ENCODE data around the gene SEC31B. TPM values are rescaled to one million over a fixed set of nuclear protein-coding genes. Genes with fewer than 3 reads are reported as not detected.

The SEC31B gene
- 0.65 and 2.0 TPM in 2 replicates for total RNA-seq

GRCh38 chr10:100519311-100520051 lies at the start of gene SEC31B:
TSS of gene SEC31B (minus strand) at chr10:100519861. CDS start at chr10:100516952, 2,909 bp downstream.
- peak; percentile 18 to 59 for DNase-seq (ENCODE audit: low read depth in 2 of 2)

- no peak for DNase-seq (ENCODE audit: low read depth in 2 of 2)
These were observed 49.3 kb upstream of the SEC31B start for GRCh38 chr10:100568912-100569311.

- no peak for DNase-seq (ENCODE audit: low read depth in 2 of 2)
These were observed 48.2 kb upstream of the SEC31B start for GRCh38 chr10:100567826-100568225.

GRCh38 chr10:100567249-100567648 lies 47.6 kb upstream of the SEC31B start:
- no peak for DNase-seq (ENCODE audit: low read depth in 2 of 2)

GRCh38 chr10:100566561-100566960 lies 46.9 kb upstream of the SEC31B start:
- no peak for DNase-seq (ENCODE audit: low read depth in 2 of 2)

- no peak for DNase-seq (ENCODE audit: low read depth in 2 of 2)
These were observed 45.7 kb upstream of the SEC31B start for GRCh38 chr10:100565206-100565985.

GRCh38 chr10:100562008-100562672 lies 42.5 kb upstream of the SEC31B start:
- peak; percentile 67 to 70 for DNase-seq (ENCODE audit: low read depth in 2 of 2)

- no peak for DNase-seq (ENCODE audit: low read depth in 2 of 2)
These were observed 41.3 kb upstream of the SEC31B start for GRCh38 chr10:100561005-100561404.

GRCh38 chr10:100560248-100560647 lies 40.6 kb upstream of the SEC31B start:
- DNase-seq (ENCODE audit: low read depth in 2 of 2): no peak

GRCh38 chr10:100554902-100555301 lies 35.2 kb upstream of the SEC31B start:
- no peak for DNase-seq (ENCODE audit: low read depth in 2 of 2)

- DNase-seq (ENCODE audit: low read depth in 2 of 2): no peak
These were observed 34.3 kb upstream of the SEC31B start for GRCh38 chr10:100553929-100554328.

- no peak for DNase-seq (ENCODE audit: low read depth in 2 of 2)
These were observed 32.1 kb upstream of the SEC31B start for GRCh38 chr10:100551738-100552137.

GRCh38 chr10:100551196-100551595 lies 31.5 kb upstream of the SEC31B start:
- no peak for DNase-seq (ENCODE audit: low read depth in 2 of 2)

GRCh38 chr10:100544950-100545349 lies 25.3 kb upstream of the SEC31B start:
- no peak for DNase-seq (ENCODE audit: low read depth in 2 of 2)

- DNase-seq (ENCODE audit: low read depth in 2 of 2): no peak
These were observed 17.8 kb upstream of the SEC31B start for GRCh38 chr10:100537475-100537874.

GRCh38 chr10:100535715-100536353 lies 16.2 kb upstream of the SEC31B start, which contains the start of gene HIF1AN:
TSS of gene HIF1AN (plus strand) at chr10:100535943. CDS start at chr10:100535959, 16 bp downstream.
- peak; percentile 96 for DNase-seq (ENCODE audit: low read depth in 2 of 2)

GRCh38 chr10:100535338-100535714 lies 15.7 kb upstream of the SEC31B start:
- DNase-seq (ENCODE audit: low read depth in 2 of 2): no peak

- DNase-seq (ENCODE audit: low read depth in 2 of 2): no peak
These were observed 15.1 kb upstream of the SEC31B start for GRCh38 chr10:100534726-100535125.

- no peak for DNase-seq (ENCODE audit: low read depth in 2 of 2)
These were observed 12.1 kb upstream of the SEC31B start for GRCh38 chr10:100531761-100532160.

- DNase-seq (ENCODE audit: low read depth in 2 of 2): peak; percentile 81 to 85
These were observed 10.0 kb upstream of the SEC31B start, which contains the start of gene NDUFB8 for GRCh38 chr10:100529475-100530298. TSS of gene NDUFB8 (minus strand) at chr10:100529871. CDS start at chr10:100529851, 20 bp downstream.
